ENCODE measurements around the gene LRRC74A.

The LRRC74A gene

GRCh38 chr14:76784881-76785280 lies 41.3 kb upstream of the LRRC74A start:
- no peak overlapping the region for H2AFZ ChIP-seq (ENCODE audit: low read length)
- no peaks in the 10 kb centered on the region for H3K9me3 ChIP-seq (ENCODE audit: insufficient read depth, low read depth, low read length)
- H3K4me2 ChIP-seq (ENCODE audit: low read depth, low read length, poor library complexity, severe bottlenecking) = no peak overlapping the region
- no peak overlapping the region for H3K9ac ChIP-seq (ENCODE audit: low read depth, low read length, poor library complexity, severe bottlenecking)
- no peaks in the 10 kb centered on the region for H3K79me2 ChIP-seq (ENCODE audit: insufficient read depth, low read length)
- TF ChIP-seq CTCF (conservative IDR thresholded peaks at IDR 0.05; ENCODE audit: low read length) (peak; percentile 98), EZH2phosphoT487 (IDR thresholded peaks at IDR 0.05; ENCODE audit: borderline replicate concordance) (no peak)
- no peaks in the 10 kb centered on the region for H3F3A ChIP-seq (ENCODE audit: low read depth)
- H3K27me3 ChIP-seq (ENCODE audit: insufficient read depth, low read length, poor library complexity, severe bottlenecking) = no peaks in the 10 kb centered on the region
- no peaks in the 10 kb centered on the region for H3K9me2 ChIP-seq (replicated peaks; ENCODE audit: low read depth, low read length)
- H3K36me3 ChIP-seq (ENCODE audit: insufficient read depth, low read length) = peaks cover 20% of the 10 kb centered on the region; the same call in 1 of the 2 replicates
- H4K20me1 ChIP-seq (ENCODE audit: insufficient read depth, low read length, poor library complexity, severe bottlenecking) = no peaks in the 10 kb centered on the region
- H3K4me1 ChIP-seq (ENCODE audit: insufficient read depth, low read length, poor library complexity, severe bottlenecking) = peaks cover 15% of the 10 kb centered on the region
- no peak overlapping the region for H3K4me3 ChIP-seq (ENCODE audit: low read length, poor library complexity, severe bottlenecking)

- Histone ChIP-seq H3K9ac (ENCODE audit: low read depth, low read length, poor library complexity, severe bottlenecking) (no peak overlapping the region), H3K79me2 (ENCODE audit: insufficient read depth, low read length) (no peaks in the 10 kb centered on the region), H3F3A (ENCODE audit: low read depth) (no peaks in the 10 kb centered on the region), H3K4me1 (ENCODE audit: insufficient read depth, low read length, poor library complexity, severe bottlenecking) (peaks cover 9% of the 10 kb centered on the region), H3K9me3 (ENCODE audit: insufficient read depth, low read depth, low read length) (no peaks in the 10 kb centered on the region), H3K9me2 (replicated peaks; ENCODE audit: low read depth, low read length) (no peaks in the 10 kb centered on the region), H4K20me1 (ENCODE audit: insufficient read depth, low read length, poor library complexity, severe bottlenecking) (no peaks in the 10 kb centered on the region), H3K4me3 (ENCODE audit: low read length, poor library complexity, severe bottlenecking) (no peak overlapping the region), H3K4me2 (ENCODE audit: low read depth, low read length, poor library complexity, severe bottlenecking) (no peak overlapping the region), H2AFZ (ENCODE audit: low read length) (no peak overlapping the region), H3K36me3 (ENCODE audit: insufficient read depth, low read length) (peaks cover 33% of the 10 kb centered on the region; the same call in 1 of the 2 replicates), H3K27me3 (ENCODE audit: insufficient read depth, low read length, poor library complexity, severe bottlenecking) (no peaks in the 10 kb centered on the region)
- no peak for TF ChIP-seq CTCF (conservative IDR thresholded peaks at IDR 0.05; ENCODE audit: low read length)
- no peak for TF ChIP-seq EZH2phosphoT487 (IDR thresholded peaks at IDR 0.05; ENCODE audit: borderline replicate concordance)
Measured at GRCh38 chr14:76786601-76787000, 39.6 kb upstream of the LRRC74A start.

- Histone ChIP-seq H3K4me3 (ENCODE audit: low read length, poor library complexity, severe bottlenecking) (no peak overlapping the region), H3K36me3 (ENCODE audit: insufficient read depth, low read length) (peaks cover 31% of the 10 kb centered on the region; the same call in 1 of the 2 replicates), H3F3A (ENCODE audit: low read depth) (no peaks in the 10 kb centered on the region), H3K9me3 (ENCODE audit: insufficient read depth, low read depth, low read length) (no peaks in the 10 kb centered on the region), H2AFZ (ENCODE audit: low read length) (no peak overlapping the region), H3K4me1 (ENCODE audit: insufficient read depth, low read length, poor library complexity, severe bottlenecking) (no peaks in the 10 kb centered on the region), H4K20me1 (ENCODE audit: insufficient read depth, low read length, poor library complexity, severe bottlenecking) (no peaks in the 10 kb centered on the region), H3K9ac (ENCODE audit: low read depth, low read length, poor library complexity, severe bottlenecking) (no peak overlapping the region), H3K79me2 (ENCODE audit: insufficient read depth, low read length) (no peaks in the 10 kb centered on the region), H3K27me3 (ENCODE audit: insufficient read depth, low read length, poor library complexity, severe bottlenecking) (no peaks in the 10 kb centered on the region), H3K4me2 (ENCODE audit: low read depth, low read length, poor library complexity, severe bottlenecking) (no peak overlapping the region), H3K9me2 (replicated peaks; ENCODE audit: low read depth, low read length) (no peaks in the 10 kb centered on the region)
- no peak for TF ChIP-seq CTCF (conservative IDR thresholded peaks at IDR 0.05; ENCODE audit: low read length)
Measured at GRCh38 chr14:76792422-76792821, 33.8 kb upstream of the LRRC74A start.

Measured in Loucy (cell line).